ENCODE data around the gene LRP5.

GRCh38 chr11:68403424-68403823, 91.0 kb downstream of the LRP5 start:
- no peak for TF ChIP-seq CTCF (IDR thresholded peaks at IDR 0.05 in 2 of 3, conservative IDR thresholded peaks at IDR 0.05 in 1 of 3; ENCODE audit: borderline replicate concordance in 1 of 3, insufficient read depth in 1 of 3, low read depth in 2 of 3, low read length in 2 of 3)
- no peak for TF ChIP-seq EZH2phosphoT487 (IDR thresholded peaks at IDR 0.05; ENCODE audit: borderline replicate concordance)
- TF ChIP-seq MAX (IDR thresholded peaks at IDR 0.05) = no peak
- TF ChIP-seq CBX3 (IDR thresholded peaks at IDR 0.05; ENCODE audit: low read depth) = no peak
- no peak for TF ChIP-seq POLR2A (IDR thresholded peaks at IDR 0.05; ENCODE audit: borderline replicate concordance, extremely low read depth, insufficient read depth, insufficient read length)
- TF ChIP-seq EZH2 (IDR thresholded peaks at IDR 0.05) = no peak

All from HCT116 (cell line).